Common myeloid progenitor, CD34-positive (primary cell): ENCODE data around the gene HOXC12.

Source experiments
- CTCF ChIA-PET: fragments of 350-600 bp; sonication (Branson Sonifier 250); formaldehyde crosslinking; loops from one replicate; lab custom pipeline; 2021; ENCODE audit warnings: antibody characterized with exemption; lab: Charles Lee
- POLR2A ChIA-PET: fragments of 350-600 bp; sonication (Branson Sonifier 250); formaldehyde crosslinking; loops from one replicate; lab custom pipeline; 2021; ENCODE audit warnings: antibody characterized with exemption; lab: Charles Lee
- DNase-seq, 3 donors: peaks; one replicate each; pipeline versions ENCODE4 v3.0.0 to v3.0.0-alpha.2; 2013
- H3K27ac ChIP-seq, 2 experiments: 1 replicate in 1 of 2; 2 replicates in 1 of 2; pipeline ENCODE4 v1.7.0; 2013; ENCODE audit warnings: inconsistent platforms in 2 of 2, low read length in 2 of 2, mild to moderate bottlenecking in 2 of 2, low read depth in 1 of 2, moderate library complexity in 1 of 2; ENCODE audit not compliant: severe bottlenecking in 2 of 2, insufficient read depth in 1 of 2, poor library complexity in 1 of 2
- H3K27me3 ChIP-seq, 5 experiments: replicated peaks in 2 of 5; 1 replicate in 3 of 5; 2 replicates in 2 of 5; pipeline versions ENCODE4 v1.6.1 to v1.7.0; 2013; ENCODE audit warnings: low read length in 4 of 5, mild to moderate bottlenecking in 2 of 5, moderate library complexity in 2 of 5, inconsistent platforms in 1 of 5; ENCODE audit not compliant: insufficient read depth in 5 of 5, control insufficient read depth in 4 of 5
- H3K36me3 ChIP-seq, 4 experiments: 1 replicate in 2 of 4; 2 replicates in 2 of 4; pipeline versions ENCODE4 v1.6.1 to v1.7.0; 2013; ENCODE audit warnings: low read length in 3 of 4, control low read depth in 1 of 4, mild to moderate bottlenecking in 1 of 4; ENCODE audit not compliant: control insufficient read depth in 4 of 4, insufficient read depth in 4 of 4
- H3K4me1 ChIP-seq, 4 experiments: 1 replicate in 3 of 4; 2 replicates in 1 of 4; pipeline versions ENCODE4 v1.6.1 to v1.7.1; 2013; ENCODE audit warnings: low read length in 3 of 4, mild to moderate bottlenecking in 3 of 4, control low read depth in 1 of 4, inconsistent platforms in 1 of 4, moderate library complexity in 1 of 4; ENCODE audit not compliant: control insufficient read depth in 4 of 4, insufficient read depth in 4 of 4; ENCODE audit errors: control extremely low read depth in 1 of 4
- H3K4me3 ChIP-seq, 7 experiments: 1 replicate in 4 of 7; 2 replicates in 3 of 7; pipeline versions ENCODE4 v1.5.1 to v1.7.0; 2013; ENCODE audit warnings: mild to moderate bottlenecking in 7 of 7, low read length in 6 of 7, moderate library complexity in 6 of 7, inconsistent platforms in 2 of 7, low read depth in 2 of 7, control low read depth in 1 of 7; ENCODE audit not compliant: insufficient read depth in 4 of 7, control insufficient read depth in 1 of 7; ENCODE audit errors: extremely low read depth in 1 of 7
- H3K9me3 ChIP-seq, 5 experiments: 1 replicate in 4 of 5; 2 replicates in 1 of 5; pipeline versions ENCODE4 v1.6.1 to v1.7.1; 2013; ENCODE audit warnings: low read length in 4 of 5, mild to moderate bottlenecking in 2 of 5, inconsistent platforms in 1 of 5, low read depth in 1 of 5, moderate library complexity in 1 of 5; ENCODE audit not compliant: control insufficient read depth in 4 of 5, insufficient read depth in 2 of 5; ENCODE audit errors: control extremely low read depth in 1 of 5
- WGBS: methylation state at CpG from one replicate; pipeline ENCODE4 v1.1.5; 2013; ENCODE audit not compliant: insufficient coverage; 5-methylcytosine and 5-hydroxymethylcytosine counted together

HOXC12 gene

GRCh38 chr12:53977596-53978445, 23.1 kb downstream of the HOXC12 start:
- H3K4me3 ChIP-seq: no peak overlapping the region

GRCh38 chr12:53978477-53979356, 24.0 kb downstream of the HOXC12 start:
- CTCF ChIA-PET: no interaction called here

More at GRCh38 chr12:53977596-53978445, 23.1 kb downstream of the HOXC12 start:
- Histone ChIP-seq H3K27ac (no peak overlapping the region), H3K4me1 (peaks cover 0 to 10% (median 4%) of the 10 kb centered on the region in 4 experiments), H3K36me3 (no peaks in the 10 kb centered on the region), H3K27me3 (peaks cover 20 to 100% (median 73%) of the 10 kb centered on the region in 5 experiments), H3K9me3 (peaks cover 0 to 15% (median 3%) of the 10 kb centered on the region in 5 experiments)
- DNase-seq: no peak
- CTCF ChIA-PET: interaction anchor here (0.5 to 1.5 kb wide), 2 partner anchors 10 to 1814 kb away, joined by 3 to 4 read pairs; no protein-coding TSS in a partner anchor
- POLR2A ChIA-PET: no interaction called here
- WGBS: 2% methylated on average over 8 of the region's 11 CpGs

GRCh38 chr12:53980104-53980801, 25.6 kb downstream of the HOXC12 start:
- Histone ChIP-seq H3K27ac (no peak overlapping the region), H3K27me3 (peaks cover 33 to 99% (median 74%) of the 10 kb centered on the region in 5 experiments), H3K36me3 (no peaks in the 10 kb centered on the region), H3K9me3 (peaks cover 0 to 16% (median 3%) of the 10 kb centered on the region in 5 experiments), H3K4me1 (peaks cover 0 to 11% (median 9%) of the 10 kb centered on the region in 4 experiments), H3K4me3 (no peak overlapping the region)
- WGBS: 4% methylated on average over 5 of the region's 7 CpGs
- ChIA-PET POLR2A (interaction anchor here (0.7 kb wide), 1 partner anchor 25 kb away, joined by 3 read pairs; the partner anchor contains the start of gene HOXC12), CTCF (no interaction called here)
- DNase-seq: no peak

More at GRCh38 chr12:53978477-53979356, 24.0 kb downstream of the HOXC12 start:
- Histone ChIP-seq H3K4me1 (peaks cover 0 to 9% (median 7%) of the 10 kb centered on the region in 4 experiments), H3K4me3 (no peak overlapping the region), H3K27me3 (peaks cover 29 to 100% (median 73%) of the 10 kb centered on the region in 5 experiments), H3K27ac (no peak overlapping the region), H3K9me3 (peaks cover 0 to 13% (median 3%) of the 10 kb centered on the region in 5 experiments), H3K36me3 (no peaks in the 10 kb centered on the region)
- 21% methylated on average over 5 of the region's 15 CpGs for WGBS
- no peak for DNase-seq
- POLR2A ChIA-PET: interaction anchor here (0.7 kb wide), 1 partner anchor 60 kb away, joined by 3 read pairs; no protein-coding TSS in a partner anchor

- 21% methylated on average over 12 of the region's 15 CpGs for WGBS
- peaks cover 0 to 17% (median 13%) of the 10 kb centered on the region in 4 experiments for H3K4me1 ChIP-seq
- POLR2A ChIA-PET: interaction anchor here (0.7 kb wide), 1 partner anchor 26 kb away, joined by 3 read pairs; the partner anchor contains the start of gene HOXC12
- CTCF ChIA-PET: no interaction called here
- H3K27me3 ChIP-seq: peaks cover 33 to 99% (median 75%) of the 10 kb centered on the region in 5 experiments
- no peak overlapping the region for H3K27ac ChIP-seq
- no peak for DNase-seq
- H3K36me3 ChIP-seq: no peaks in the 10 kb centered on the region
- H3K4me3 ChIP-seq: no peak overlapping the region
- peaks cover 0 to 12% (median 0%) of the 10 kb centered on the region in 5 experiments for H3K9me3 ChIP-seq
These were observed 26.2 kb downstream of the HOXC12 start for GRCh38 chr12:53980802-53981496.

- H3K9me3 ChIP-seq: peaks cover 0 to 10% (median 0%) of the 10 kb centered on the region in 5 experiments
- peaks cover 0 to 21% (median 17%) of the 10 kb centered on the region in 4 experiments for H3K4me1 ChIP-seq
- no peak overlapping the region for H3K27ac ChIP-seq
- peaks cover 39 to 99% (median 70%) of the 10 kb centered on the region in 5 experiments for H3K27me3 ChIP-seq
- DNase-seq: no peak
- no peaks in the 10 kb centered on the region for H3K36me3 ChIP-seq
- POLR2A ChIA-PET: no interaction called here
- 7% methylated on average over 15 of the region's 30 CpGs for WGBS
- CTCF ChIA-PET: no interaction called here
- no peak overlapping the region for H3K4me3 ChIP-seq
These were observed 27.2 kb downstream of the HOXC12 start for GRCh38 chr12:53981634-53982565.
